ENCODE results near the gene ZBTB17.

The ZBTB17 gene

DNA sequence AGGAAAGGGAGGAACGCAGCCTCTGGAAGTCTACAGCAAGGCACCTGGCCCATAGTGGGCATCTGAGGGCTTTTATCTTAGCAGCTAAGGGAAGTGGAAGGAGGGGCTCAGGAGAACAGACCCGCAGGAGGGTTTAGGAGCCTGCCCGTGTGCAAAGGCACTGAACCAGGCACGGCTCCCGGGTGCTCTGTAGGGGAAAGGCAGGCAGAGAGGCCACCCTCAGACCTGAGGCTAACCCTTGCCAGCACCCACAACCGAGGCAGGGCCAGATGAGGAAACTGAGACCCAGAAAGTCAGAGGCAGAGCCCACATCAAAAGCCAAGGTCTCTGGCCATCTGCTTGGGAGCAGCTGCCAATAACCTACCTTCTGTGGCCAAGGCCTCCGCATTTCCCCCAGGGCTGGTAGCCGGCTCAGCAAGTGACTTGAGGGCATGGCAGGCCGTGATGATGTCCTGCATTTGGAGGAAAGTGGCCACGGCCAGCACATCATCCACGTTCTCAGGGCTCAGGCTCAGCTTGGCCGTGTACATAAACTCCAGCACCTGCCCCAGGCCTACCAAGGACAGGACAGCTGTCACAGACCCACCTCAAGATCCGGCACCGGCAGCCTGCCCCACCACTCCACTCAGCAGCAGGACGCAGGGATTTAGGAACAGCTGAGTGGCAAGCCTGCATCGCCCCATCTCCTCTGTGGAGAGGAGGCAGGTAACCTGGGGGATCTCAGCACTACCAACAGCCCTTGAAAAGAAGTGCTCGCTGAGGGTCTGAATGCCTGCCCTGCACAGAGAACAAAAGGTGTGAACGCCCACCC, 29.1 kb downstream of the ZBTB17 start:
- DNase-seq (ENCODE audit: low read depth) = no peak
- TF ChIP-seq, protein P1, sequence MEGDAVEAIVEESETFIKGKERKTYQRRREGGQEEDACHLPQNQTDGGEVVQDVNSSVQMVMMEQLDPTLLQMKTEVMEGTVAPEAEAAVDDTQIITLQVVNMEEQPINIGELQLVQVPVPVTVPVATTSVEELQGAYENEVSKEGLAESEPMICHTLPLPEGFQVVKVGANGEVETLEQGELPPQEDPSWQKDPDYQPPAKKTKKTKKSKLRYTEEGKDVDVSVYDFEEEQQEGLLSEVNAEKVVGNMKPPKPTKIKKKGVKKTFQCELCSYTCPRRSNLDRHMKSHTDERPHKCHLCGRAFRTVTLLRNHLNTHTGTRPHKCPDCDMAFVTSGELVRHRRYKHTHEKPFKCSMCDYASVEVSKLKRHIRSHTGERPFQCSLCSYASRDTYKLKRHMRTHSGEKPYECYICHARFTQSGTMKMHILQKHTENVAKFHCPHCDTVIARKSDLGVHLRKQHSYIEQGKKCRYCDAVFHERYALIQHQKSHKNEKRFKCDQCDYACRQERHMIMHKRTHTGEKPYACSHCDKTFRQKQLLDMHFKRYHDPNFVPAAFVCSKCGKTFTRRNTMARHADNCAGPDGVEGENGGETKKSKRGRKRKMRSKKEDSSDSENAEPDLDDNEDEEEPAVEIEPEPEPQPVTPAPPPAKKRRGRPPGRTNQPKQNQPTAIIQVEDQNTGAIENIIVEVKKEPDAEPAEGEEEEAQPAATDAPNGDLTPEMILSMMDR (IDR thresholded peaks at IDR 0.05; ENCODE audit: insufficient read depth, low read depth, low read length, missing control alignments) = no peak
- no peak overlapping the region for H3K4me3 ChIP-seq (ENCODE audit: low read length)

DNA sequence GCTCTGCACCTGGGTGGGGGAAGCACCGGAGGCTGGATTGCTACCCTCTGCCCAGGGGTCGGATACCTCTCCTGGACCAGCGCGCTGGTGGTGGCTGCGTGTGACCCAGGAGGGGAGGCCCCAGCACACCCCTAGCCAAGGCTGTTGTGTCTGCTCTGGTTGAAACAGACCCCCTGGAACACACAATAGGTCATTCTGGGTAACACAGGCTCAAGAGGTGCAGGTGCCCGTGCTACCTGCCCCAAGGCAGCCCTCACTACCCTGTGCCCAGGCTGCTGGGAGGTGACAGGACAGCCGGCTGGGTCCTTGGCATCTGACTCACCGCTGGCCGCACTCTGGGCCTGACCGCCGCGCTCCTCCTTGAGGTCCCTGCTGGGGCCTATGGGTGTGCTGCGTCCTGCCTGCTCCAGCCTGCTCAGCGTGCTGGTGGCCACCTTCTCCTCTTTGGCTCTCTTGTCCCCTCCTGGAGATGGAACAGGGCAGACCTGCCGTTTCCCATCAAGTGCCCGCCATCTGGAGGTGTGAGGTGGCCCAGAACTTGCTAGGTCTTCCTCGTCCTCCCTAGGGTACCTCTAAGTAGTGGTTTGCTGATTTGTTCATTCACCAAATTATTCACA, 30.0 kb downstream of the ZBTB17 start:
- H3K4me3 ChIP-seq (ENCODE audit: low read length) = no peak overlapping the region
- no peak for DNase-seq (ENCODE audit: low read depth)
- TF ChIP-seq, protein P1 (IDR thresholded peaks at IDR 0.05; ENCODE audit: insufficient read depth, low read depth, low read length, missing control alignments) = no peak

DNA sequence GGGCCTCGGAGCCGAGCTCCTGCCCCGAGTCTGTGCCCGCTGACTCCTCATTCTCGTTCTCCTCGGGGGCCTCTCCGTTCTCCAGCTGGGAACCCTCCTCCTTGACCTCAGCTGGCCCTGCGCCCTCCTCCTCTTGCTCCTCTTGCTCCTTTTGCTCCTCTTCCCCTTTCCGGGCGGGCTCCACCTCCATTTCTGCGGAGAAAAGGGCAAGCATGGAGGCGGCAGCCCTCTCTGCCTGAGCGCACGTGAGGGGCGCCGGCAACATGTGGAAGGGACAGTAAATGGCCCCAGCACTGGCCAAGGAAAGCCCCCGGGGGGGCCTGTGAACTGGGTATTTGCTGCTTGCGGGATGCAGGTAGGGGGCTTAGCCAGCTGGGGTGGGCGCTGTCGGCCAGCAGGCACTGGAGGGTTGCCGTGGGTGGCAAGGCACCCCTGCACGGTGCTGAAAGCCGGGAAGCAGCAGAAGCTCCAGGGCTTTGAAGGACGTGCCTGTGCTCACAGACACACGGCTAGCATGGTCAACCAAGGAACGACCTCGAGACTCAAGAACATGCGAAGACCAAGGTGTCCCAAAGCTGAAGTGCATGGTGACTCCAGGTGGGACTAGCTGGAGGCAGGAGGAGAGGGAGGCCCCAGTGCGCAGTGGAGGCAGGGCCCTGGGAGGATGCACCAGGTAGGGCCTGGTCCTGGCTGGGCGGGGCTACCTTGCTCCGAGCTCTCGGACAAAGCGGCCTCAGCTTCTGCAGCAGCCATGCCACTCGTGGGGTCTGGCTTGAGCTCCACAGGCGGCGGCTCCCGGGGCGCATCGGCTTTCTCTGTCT, 30.7 kb downstream of the ZBTB17 start:
- TF ChIP-seq, protein P1 (IDR thresholded peaks at IDR 0.05; ENCODE audit: insufficient read depth, low read depth, low read length, missing control alignments) = no peak
- DNase-seq (ENCODE audit: low read depth) = no peak
- no peak overlapping the region for H3K4me3 ChIP-seq (ENCODE audit: low read length)

DNA sequence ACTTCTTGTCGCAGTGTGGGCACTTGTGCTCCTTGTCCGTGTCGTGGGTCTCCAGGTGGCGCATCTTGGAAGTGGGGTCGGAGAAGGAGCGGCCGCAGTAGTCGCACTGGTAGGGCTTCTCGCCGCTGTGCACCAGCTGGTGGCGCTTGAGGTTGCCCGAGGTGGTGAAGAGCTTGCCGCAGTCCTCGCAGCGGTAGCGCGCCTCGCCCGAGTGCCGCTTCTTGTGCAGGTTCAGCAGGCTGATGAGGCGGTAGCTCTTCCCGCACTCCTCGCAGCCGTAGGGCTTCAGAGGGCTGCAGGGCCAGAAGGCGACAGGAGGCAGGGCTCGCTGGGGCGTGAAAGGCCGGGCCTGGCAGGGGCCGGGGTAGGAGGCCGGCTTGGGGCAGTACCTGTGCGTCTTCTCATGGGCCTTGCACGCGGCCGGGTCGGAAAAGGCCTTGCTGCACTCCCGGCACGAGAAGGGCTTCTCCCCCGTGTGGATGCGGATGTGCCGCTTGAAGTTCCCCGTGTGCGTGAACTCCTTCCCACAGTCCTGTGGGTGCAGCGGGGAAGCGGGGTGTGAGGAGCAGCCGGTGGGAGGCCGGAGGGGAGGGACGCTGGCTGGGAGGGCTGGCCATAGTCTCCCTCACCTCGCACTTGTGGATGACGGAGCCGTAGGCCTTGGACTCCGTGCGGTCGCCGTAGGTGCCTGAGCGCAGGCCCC, 31.4 kb downstream of the ZBTB17 start:
- no peak for DNase-seq (ENCODE audit: low read depth)

DNA sequence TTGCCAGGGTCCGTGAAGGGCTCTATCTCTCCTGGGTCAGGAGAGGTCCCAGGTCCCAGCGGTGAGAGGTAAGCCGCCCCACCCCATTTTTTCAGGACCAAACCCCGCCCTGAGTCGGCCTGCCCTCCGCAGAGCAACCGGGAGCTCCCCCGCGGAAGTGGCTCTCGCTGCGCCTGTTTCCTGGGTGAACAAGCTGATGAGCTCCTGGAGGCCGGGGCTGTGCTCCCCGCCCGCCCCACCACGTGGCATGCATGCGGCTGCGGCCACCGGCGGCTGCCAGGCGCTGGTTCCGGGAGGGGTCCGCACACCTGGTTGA, 32.0 kb downstream of the ZBTB17 start:
- TF ChIP-seq, protein P1 (IDR thresholded peaks at IDR 0.05; ENCODE audit: insufficient read depth, low read depth, low read length, missing control alignments) = no peak
- H3K4me3 ChIP-seq (ENCODE audit: low read length) = no peak overlapping the region

More for the DNA sequence above, 31.4 kb downstream of the ZBTB17 start:
- H3K4me3 ChIP-seq (ENCODE audit: low read length) = no peak overlapping the region
- TF ChIP-seq, protein P1 (IDR thresholded peaks at IDR 0.05; ENCODE audit: insufficient read depth, low read depth, low read length, missing control alignments) = no peak

DNA sequence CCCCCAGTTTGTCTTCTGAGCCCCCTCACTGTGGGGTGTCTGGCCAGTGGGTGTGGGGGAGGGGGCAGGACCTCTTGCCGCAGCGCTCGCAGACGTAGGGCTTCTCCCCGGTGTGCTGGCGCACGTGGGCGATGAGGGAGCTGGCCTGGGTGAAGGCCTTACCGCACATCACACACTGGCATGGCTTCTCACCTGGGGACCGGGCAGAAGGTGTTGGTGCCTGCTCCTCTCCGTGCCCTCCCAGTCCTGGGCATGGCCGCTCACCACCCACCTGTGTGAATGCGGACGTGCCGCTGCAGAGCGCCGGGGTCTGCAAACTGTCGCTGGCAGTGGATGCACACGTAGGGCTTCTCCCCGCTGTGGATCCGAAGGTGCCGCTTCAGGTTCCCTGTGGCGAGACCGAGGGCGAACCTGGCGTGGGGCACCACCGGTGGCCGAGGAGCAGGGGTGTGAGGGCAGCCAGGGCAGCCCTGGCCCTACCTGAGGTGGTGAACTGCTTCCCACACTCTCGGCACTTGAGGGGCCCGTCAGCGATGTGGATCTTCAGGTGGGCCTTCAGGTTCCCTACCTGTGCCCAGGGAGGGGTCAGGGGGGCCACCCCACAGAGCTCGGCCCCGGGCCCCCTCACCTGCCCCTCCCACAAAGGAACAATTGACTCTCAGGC, 32.4 kb downstream of the ZBTB17 start:
- no peak overlapping the region for H3K4me3 ChIP-seq (ENCODE audit: low read length)
- DNase-seq (ENCODE audit: low read depth) = no peak
- TF ChIP-seq, protein P1 (IDR thresholded peaks at IDR 0.05; ENCODE audit: insufficient read depth, low read depth, low read length, missing control alignments) = no peak

More for the DNA sequence above, 32.0 kb downstream of the ZBTB17 start:
- DNase-seq (ENCODE audit: low read depth) = no peak
